ENCODE data around the gene CADPS2. TPM values are rescaled to one million over a fixed set of nuclear protein-coding genes. Genes with fewer than 3 reads are reported as not detected.

The CADPS2 gene
- total RNA-seq, 4 donors from 2014 or later: 2.1 to 3.7 (median 2.8) TPM

GRCh38 chr7:122889116-122889515 lies 2.9 kb upstream of the CADPS2 start:
- DNase-seq (no peak), ATAC-seq (no peak)
- Histone ChIP-seq H3K4me3 (no peak overlapping the region), H3K27ac (no peak overlapping the region), H3K9me3 (no peaks in the 10 kb centered on the region), H3K27me3 (peaks cover 4 to 11% (median 10%) of the 10 kb centered on the region in 3 donors), H3K36me3 (no peaks in the 10 kb centered on the region), H3K4me1 (no peaks in the 10 kb centered on the region)
- no peak for TF ChIP-seq POLR2A (IDR thresholded peaks at IDR 0.05)
- no peak for TF ChIP-seq CTCF (IDR thresholded peaks at IDR 0.05 in 4 of 5, conservative IDR thresholded peaks at IDR 0.05 in 1 of 5)
- intact Hi-C loops (cut with DNase I; ENCODE audit: low total_unique reads) (loop anchor here (5.0 kb wide), 1 partner anchor 87 kb away; no protein-coding TSS in a partner anchor), in situ Hi-C loops (cut with MboI; ENCODE audit: low sequenced_read_pairs in 4 of 4) (no loop called here)

DNA sequence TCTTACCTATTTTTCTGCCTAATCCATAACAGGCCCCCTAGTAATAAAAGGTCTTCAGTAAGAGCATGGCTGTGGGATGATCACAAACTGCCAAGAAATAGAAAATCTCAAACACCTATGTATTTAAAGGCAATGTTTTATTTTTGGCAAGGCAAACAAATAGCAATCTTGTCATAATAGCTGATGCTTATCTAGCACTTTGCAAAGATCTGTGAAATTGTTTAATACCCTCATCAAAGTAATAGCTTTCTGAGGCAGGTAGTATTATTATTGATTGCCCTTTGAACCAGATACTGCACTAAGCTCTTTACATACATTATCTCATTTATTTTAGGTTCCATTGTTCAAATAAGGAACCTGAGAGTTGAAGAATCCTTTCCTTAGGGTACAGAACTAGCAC lies 1.6 kb upstream of the CADPS2 start:
- no peak for TF ChIP-seq CTCF (IDR thresholded peaks at IDR 0.05 in 4 of 5, conservative IDR thresholded peaks at IDR 0.05 in 1 of 5)
- TF ChIP-seq POLR2A (IDR thresholded peaks at IDR 0.05): no peak
- H3K27ac ChIP-seq: no peak overlapping the region
- DNase-seq: no peak
- H3K9me3 ChIP-seq: no peaks in the 10 kb centered on the region
- H3K36me3 ChIP-seq: no peaks in the 10 kb centered on the region
- in situ Hi-C loops (cut with MboI; ENCODE audit: low sequenced_read_pairs in 4 of 4): no loop called here
- H3K27me3 ChIP-seq: peaks cover 4 to 17% (median 10%) of the 10 kb centered on the region in 3 donors
- no peaks in the 10 kb centered on the region for H3K4me1 ChIP-seq
- H3K4me3 ChIP-seq: no peak overlapping the region
- intact Hi-C loops (cut with DNase I; ENCODE audit: low total_unique reads): loop anchor here (5.0 kb wide), 1 partner anchor 86 kb away; no protein-coding TSS in a partner anchor
- no peak for ATAC-seq

DNA sequence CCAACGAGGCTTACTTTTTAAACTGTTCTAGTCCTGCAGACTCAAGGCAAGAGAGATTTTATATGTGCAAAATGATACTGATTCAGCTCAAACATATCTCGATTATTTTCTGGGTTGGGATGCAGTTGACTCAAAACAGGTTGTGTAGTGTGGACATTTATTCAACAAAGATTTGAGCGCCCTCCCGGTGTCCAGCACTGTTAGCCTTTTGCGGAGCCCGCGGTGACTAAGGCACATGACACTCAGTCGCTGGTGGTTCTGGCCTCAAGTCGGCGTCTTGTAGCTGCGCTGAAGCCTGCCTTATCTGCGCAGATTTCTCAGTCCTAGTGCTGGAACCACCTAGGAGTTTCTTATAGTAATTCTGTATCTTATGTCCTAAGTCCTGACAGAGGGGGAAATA lies 938 bp upstream of the CADPS2 start:
- Histone ChIP-seq H3K27me3 (peaks cover 4 to 19% (median 10%) of the 10 kb centered on the region in 3 donors), H3K4me3 (peak overlapping the region; percentile 65 to 82 (median 68)), H3K4me1 (no peaks in the 10 kb centered on the region), H3K9me3 (no peaks in the 10 kb centered on the region), H3K27ac (peak overlapping the region; percentile 67 to 80 (median 71)), H3K36me3 (no peaks in the 10 kb centered on the region)
- intact Hi-C loops (cut with DNase I; ENCODE audit: low total_unique reads): loop anchor here (5.0 kb wide), 1 partner anchor 85 kb away; no protein-coding TSS in a partner anchor
- peak in 1 of 2 donors; percentile 17 for DNase-seq
- ATAC-seq: peak; percentile 58 to 62
- TF ChIP-seq POLR2A (IDR thresholded peaks at IDR 0.05) (no peak), CTCF (IDR thresholded peaks at IDR 0.05 in 4 of 5, conservative IDR thresholded peaks at IDR 0.05 in 1 of 5) (no peak)
- in situ Hi-C loops (cut with MboI; ENCODE audit: low sequenced_read_pairs in 4 of 4): no loop called here

DNA sequence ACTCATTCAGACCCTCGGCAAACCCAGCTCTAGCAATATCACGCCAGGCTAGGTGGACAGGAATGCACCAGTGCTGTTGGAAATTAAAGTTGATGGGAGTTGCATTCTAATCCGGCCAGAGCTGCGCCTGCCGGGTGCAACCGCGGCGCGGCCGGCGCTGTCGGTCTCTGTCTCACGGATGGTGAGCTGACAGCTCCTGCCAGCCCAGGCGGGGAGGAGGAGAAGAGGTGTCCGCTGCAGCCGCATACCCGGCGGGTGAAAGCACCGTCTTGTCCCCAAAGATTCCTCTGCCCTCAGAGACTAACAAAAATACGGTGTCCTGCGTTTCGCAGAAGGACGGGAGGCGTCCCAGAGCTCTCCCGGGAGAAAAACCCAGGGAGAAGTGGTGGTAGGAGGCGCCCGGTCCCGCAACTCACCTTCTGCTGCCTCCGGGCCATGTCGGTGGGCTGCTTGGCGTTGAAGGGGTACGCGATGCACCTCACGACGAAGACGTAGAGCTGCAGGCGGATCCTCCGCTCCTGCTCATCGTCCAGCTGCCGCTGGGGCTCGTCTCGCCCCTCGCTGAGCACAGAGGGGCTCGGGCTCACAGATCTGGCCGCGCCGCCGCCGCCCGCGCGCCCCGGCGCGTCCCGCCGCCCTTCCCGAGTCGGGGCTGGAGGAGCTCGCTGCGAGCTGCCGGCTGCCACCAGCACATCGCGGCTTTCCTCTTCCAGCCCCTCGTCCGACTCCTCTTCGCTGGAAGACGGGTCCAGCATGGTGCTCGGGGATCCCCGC lies 490 bp downstream of the CADPS2 start:
- Histone ChIP-seq H3K36me3 (no peaks in the 10 kb centered on the region), H3K9me3 (no peaks in the 10 kb centered on the region), H3K27ac (peak overlapping the region; percentile 67 to 80 (median 71)), H3K27me3 (peaks cover 4 to 19% (median 10%) of the 10 kb centered on the region in 3 donors), H3K4me1 (no peaks in the 10 kb centered on the region), H3K4me3 (peak overlapping the region; percentile 65 to 82 (median 68))
- DNase-seq (no peak), ATAC-seq (peak; percentile 17 to 28)
- in situ Hi-C loops (cut with MboI; ENCODE audit: low sequenced_read_pairs in 4 of 4): no loop called here
- no peak for TF ChIP-seq POLR2A (IDR thresholded peaks at IDR 0.05)
- no peak for TF ChIP-seq CTCF (IDR thresholded peaks at IDR 0.05 in 4 of 5, conservative IDR thresholded peaks at IDR 0.05 in 1 of 5)
- intact Hi-C loops (cut with DNase I; ENCODE audit: low total_unique reads): loop anchor here (5.0 kb wide), 1 partner anchor 83 kb away; no protein-coding TSS in a partner anchor
